SKM-1 (cell line): Measurements from ENCODE around the gene STEAP2.
"Not testable (repeated sequence)": the region's sequence is repeated elsewhere in the genome, so short reads cannot be mapped to it uniquely, and the experiment has no call there.

Experiments
- DNase-seq: peaks from one replicate; lab custom pipeline; 2025; ENCODE audit not compliant: unreplicated experiment; lab: John Stamatoyannopoulos, UW

STEAP2 gene

GRCh38 chr7:90232430-90232829 is 20.9 kb downstream of the STEAP2 start:
- DNase-seq = no peak

- no peak for DNase-seq
These were observed 22.0 kb downstream of the STEAP2 start for GRCh38 chr7:90233569-90233968.

DNA sequence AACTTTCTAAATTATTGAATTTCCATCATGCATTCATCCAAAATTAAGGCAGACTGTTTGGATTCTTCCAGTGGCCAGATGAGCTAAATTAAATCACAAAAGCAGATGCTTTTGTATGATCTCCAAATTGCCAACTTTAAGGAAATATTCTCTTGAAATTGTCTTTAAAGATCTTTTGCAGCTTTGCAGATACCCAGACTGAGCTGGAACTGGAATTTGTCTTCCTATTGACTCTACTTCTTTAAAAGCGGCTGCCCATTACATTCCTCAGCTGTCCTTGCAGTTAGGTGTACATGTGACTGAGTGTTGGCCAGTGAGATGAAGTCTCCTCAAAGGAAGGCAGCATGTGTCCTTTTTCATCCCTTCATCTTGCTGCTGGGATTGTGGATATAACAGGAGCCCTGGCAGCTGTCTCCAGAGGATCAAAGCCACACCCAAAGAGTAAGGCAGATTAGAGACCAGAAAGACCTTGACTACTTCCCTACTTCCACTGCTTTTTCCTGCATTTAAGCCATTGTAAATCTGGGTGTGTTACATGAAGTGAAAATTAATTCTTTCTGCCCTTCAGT is 25.3 kb downstream of the STEAP2 start:
- DNase-seq = no peak

GRCh38 chr7:90238022-90238421 is 26.5 kb downstream of the STEAP2 start:
- no peak for DNase-seq

- no peak for DNase-seq
These were observed 27.0 kb downstream of the STEAP2 start for GRCh38 chr7:90238583-90238982.

GRCh38 chr7:90239050-90239449 is 27.5 kb downstream of the STEAP2 start:
- DNase-seq = no peak

DNA sequence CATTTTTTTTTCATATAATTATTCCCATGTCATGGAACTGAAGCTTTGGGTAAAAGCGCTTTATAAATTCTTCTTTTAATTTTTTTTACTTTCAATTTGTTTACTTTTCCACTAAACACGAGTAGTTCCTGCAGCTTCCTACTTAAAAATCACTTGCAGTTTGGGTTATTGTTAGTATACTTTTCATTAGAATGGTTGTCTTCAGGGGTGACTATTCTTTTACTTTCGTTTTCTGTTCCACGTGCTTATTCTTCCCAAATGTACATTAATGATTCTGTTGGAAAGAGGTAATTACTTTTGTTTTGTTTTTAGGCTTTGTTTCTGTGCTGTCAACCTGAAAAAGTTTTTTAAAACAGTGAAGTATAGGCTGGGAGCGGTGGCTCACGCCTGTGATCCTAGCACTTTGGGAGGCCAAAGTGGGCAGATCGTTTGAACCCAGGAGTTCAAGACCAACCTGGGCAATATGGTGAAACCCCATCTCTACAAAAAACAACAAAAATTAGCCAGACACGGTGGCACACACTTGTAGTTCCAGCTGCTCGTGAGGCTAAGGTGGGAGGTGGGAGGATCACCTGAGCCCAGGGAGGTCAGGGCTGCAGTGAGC is 28.2 kb downstream of the STEAP2 start:
- DNase-seq = no peak

GRCh38 chr7:90242369-90243168 is 31.0 kb downstream of the STEAP2 start:
- DNase-seq = no peak

- no peak for DNase-seq
These were observed 32.0 kb downstream of the STEAP2 start for GRCh38 chr7:90243556-90243955.

- DNase-seq = no peak
These were observed 33.0 kb downstream of the STEAP2 start for GRCh38 chr7:90244565-90244908.

DNA sequence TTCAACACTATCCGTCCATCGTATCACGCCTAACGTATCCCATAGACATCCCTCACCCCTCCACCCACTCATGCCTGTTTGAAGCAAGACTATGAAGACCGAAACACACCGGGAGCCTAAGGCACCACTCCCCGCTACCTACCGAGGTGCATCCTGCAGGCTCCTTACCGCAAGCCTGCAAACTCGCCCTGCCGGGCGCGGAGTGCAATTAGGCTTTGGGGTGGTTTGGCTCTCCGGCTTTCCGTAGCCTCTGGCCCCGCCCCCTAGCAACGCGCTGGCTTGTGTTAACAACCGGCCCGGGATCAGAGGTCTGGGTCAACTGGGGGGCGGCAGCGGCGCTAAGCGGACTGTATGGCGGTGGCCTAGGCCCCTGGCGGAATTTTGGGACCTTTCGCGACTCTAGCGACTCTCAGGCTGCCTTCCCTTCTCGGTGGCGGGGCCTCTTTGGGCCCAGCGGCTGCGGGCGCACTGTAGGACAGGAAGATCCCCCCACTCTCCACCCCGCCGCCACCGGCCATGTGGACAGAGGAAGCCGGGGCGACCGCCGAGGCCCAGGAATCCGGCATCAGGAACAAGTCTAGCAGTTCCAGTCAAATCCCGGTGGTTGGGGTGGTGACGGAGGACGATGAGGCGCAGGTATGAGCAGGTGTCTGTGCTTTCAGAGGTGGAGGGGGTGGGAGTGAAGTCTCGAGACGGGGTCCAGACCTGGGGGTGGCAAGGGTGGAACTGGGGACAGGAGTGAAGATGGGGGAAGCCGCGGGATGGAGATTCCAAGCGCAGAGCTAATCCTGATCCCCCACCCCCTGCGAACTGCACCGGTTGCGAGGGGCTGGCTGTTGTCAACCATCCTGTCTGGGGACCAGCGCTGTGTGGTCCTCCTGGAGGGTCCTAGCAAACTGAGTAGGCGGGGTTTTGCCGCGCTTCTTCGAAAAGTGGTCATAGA is 33.6 kb downstream of the STEAP2 start, which contains the start of gene CFAP69:
Gene CFAP69, plus strand, starts transcription at position 266 of the 943 bp plus-strand sequence. Its CDS starts 251 bp downstream, at position 517.
- peak; percentile 54 for DNase-seq

GRCh38 chr7:90246171-90246570 is 34.6 kb downstream of the STEAP2 start:
- no peak for DNase-seq

- DNase-seq = no peak
These were observed 37.2 kb downstream of the STEAP2 start for GRCh38 chr7:90248706-90249105.

- DNase-seq = no peak
These were observed 39.2 kb downstream of the STEAP2 start for GRCh38 chr7:90250601-90251303.

- DNase-seq = no peak
These were observed 39.7 kb downstream of the STEAP2 start for GRCh38 chr7:90251304-90251635.

DNA sequence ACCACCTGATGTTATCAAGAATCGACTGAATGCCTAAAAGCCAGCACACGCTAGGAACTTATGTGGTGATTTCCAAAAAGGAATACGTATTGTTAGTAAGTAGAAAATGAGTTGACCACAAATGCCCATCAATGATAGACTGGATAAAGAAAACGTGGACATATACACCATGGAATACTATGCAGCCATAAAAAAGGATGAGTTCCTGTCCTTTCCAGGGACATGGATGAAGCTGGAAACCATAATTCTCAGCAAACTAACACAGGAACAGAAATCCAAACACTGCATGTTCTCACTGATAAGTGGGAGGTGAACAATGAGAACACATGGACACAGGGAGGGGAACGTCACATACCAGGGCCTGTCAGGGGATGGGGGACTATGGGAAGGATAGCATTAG is 44.5 kb downstream of the STEAP2 start:
- DNase-seq = not testable (repeated sequence)

DNA sequence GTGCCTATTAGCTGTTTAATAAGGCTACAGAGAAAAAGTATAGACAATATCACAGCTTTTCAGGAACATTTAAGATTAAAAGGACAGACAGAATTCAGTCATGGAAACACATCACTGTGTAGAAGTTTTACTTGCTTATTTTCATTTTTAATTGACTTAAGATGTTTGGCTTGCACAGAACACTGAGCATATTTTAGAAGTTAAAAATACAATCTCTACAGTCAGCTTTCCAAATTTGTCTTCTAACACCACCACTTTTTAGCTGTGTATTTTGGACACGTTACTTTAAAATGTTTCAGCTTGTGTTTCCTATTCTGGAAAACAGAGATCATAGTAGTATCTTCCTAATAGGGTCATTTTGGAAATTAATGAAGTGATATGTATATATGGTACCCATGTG is 45.2 kb downstream of the STEAP2 start:
- no peak for DNase-seq

DNA sequence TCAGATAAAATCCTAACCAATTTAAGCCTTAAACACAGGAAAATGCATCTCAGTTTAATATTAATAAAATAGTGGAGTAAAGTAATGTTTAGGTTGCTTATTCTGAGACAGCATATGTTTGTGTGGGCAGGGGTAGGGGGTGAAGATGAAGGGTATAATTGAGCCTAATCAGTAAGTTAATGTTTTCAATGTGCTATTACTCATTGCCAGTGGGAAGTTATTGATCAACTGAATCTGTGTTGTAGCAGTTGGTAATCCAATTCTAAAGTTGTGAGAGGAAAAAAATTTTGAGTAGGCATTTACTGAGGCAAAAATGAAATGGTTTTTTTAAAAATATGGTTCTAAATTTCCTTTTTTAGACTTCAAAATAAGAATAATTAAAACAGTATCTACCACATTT is 49.9 kb downstream of the STEAP2 start:
- no peak for DNase-seq

GRCh38 chr7:90262438-90262837 is 50.9 kb downstream of the STEAP2 start:
- DNase-seq = peak; percentile 37

- no peak for DNase-seq
These were observed 55.3 kb downstream of the STEAP2 start for GRCh38 chr7:90266808-90267207.
